Activated CD4-positive, CD25-positive, alpha-beta regulatory T cell (primary cell): ENCODE data around the gene TMPRSS11E.
"Not testable (repeated sequence)": the region's sequence is repeated elsewhere in the genome, so short reads cannot be mapped to it uniquely, and the experiment has no call there.

ENCODE experiments used
- DNase-seq, 4 experiments: peaks; one replicate each; lab custom pipeline; 2025; lab: John Stamatoyannopoulos, UW

The TMPRSS11E gene

GRCh38 chr4:68462691-68463090 is 15.4 kb downstream of the TMPRSS11E start:
- no peak for DNase-seq

DNA sequence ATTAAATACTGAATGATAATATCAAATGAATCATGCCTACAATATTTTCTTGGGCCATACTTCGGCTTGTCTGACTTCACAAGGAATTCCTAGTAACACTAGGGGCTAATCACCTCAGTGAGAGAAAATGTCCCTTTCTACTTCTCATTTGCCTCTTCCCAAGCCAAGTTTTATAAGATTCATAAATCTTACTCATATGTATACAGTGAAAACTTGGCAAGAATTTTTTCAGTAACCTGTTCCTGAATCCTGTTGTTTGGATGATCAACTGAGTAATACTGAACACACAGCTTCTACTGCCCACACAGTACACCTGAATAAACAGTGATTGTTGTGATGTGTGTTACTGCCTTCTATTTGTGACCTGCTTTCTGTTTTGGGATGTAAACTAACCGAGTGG is 16.5 kb downstream of the TMPRSS11E start:
- no peak for DNase-seq

DNA sequence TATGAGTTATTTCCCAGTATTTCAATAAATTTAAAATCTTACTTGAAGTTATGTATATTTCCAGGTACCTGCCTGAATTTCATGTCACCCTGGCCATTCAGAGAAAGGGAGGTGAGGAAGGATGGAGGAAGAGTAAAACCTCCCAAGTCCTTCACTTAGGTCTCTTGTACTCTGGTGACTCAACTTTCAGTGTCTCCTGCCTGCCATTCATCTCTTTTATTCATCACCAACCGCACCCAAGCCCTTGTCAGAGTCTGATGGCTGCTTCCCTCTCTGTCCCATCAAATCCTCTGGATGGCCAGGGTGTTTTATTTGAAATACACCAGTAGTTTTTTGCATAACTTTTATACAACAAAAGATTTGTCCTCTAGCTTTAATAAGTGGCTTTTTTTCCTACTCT is 17.8 kb downstream of the TMPRSS11E start:
- no peak for DNase-seq

DNA sequence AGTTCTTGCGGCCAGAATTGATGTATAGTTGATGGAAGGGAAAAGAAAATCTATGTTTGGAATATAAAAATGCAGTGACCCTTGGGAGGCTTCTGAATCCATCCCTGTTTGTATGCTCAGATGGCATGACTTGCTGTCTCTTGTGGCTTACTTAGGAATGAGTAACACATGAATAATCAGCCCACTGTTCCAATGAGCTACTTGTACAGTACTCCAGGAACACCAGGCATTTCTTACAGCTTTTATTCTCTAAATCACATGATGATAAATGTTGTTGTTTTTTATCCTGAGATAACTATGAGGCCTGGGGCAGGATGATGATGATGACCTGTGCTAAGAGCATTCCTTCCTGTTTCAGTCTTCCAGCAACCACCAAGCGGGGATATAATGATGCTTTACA is 18.9 kb downstream of the TMPRSS11E start:
- DNase-seq = no peak

- DNase-seq = no peak
Measured at GRCh38 chr4:68466751-68467150, 19.5 kb downstream of the TMPRSS11E start.

DNA sequence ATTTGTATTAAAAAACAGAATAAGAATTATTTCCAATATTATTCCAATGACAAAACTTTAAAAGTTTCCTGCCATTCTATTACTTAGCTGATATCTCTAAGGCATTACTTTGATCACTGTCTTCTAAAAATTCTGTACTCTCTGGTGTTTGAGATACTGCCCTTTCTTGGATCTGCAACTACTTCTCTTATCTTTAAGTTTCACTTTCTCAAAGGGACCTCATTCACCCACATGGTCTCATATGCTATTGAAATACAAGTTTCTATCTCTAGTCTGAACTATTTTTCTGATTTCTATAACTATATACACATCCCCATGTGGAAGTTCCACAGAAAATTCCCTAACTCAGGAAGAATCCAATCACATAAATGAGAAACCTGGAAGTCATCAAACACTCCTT is 22.2 kb downstream of the TMPRSS11E start:
- no peak for DNase-seq

DNA sequence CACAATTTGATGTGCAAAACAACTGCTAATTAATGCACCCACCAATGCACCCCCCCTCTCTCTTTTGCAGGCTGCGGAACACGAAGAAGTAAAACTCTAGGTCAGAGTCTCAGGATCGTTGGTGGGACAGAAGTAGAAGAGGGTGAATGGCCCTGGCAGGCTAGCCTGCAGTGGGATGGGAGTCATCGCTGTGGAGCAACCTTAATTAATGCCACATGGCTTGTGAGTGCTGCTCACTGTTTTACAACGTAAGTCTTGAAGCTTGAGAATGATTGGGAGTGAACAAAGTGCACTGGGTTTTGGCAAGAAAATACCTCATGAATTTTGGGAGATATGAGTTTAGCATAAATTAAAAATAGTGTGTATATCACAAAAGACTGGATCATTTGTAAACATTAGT is 28.9 kb downstream of the TMPRSS11E start:
- DNase-seq = no peak

DNA sequence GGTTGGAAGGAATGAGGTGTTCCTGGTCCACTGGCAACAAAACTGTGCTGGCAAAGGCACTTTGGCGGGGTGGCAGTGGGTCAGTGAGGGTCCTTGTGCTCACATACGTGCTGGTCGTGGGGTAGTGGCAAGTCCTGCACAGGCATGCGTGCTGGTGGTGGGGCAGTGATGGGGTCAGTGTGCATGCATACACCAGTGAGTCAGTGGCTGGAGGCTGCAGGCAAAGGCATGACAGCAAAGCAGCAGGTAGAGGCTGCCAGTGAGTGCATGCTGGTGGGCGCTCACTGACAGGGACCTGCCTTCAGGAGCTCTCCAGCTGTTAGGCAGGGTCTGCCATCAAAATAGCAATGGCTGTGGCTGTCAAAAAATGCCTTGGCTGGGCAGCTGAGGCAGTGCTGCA is 42.1 kb downstream of the TMPRSS11E start:
- no peak for DNase-seq

- DNase-seq = no peak
Measured at GRCh38 chr4:68490826-68491457, 43.7 kb downstream of the TMPRSS11E start.

- no peak for DNase-seq
Measured at GRCh38 chr4:68494688-68495087, 47.4 kb downstream of the TMPRSS11E start.

DNA sequence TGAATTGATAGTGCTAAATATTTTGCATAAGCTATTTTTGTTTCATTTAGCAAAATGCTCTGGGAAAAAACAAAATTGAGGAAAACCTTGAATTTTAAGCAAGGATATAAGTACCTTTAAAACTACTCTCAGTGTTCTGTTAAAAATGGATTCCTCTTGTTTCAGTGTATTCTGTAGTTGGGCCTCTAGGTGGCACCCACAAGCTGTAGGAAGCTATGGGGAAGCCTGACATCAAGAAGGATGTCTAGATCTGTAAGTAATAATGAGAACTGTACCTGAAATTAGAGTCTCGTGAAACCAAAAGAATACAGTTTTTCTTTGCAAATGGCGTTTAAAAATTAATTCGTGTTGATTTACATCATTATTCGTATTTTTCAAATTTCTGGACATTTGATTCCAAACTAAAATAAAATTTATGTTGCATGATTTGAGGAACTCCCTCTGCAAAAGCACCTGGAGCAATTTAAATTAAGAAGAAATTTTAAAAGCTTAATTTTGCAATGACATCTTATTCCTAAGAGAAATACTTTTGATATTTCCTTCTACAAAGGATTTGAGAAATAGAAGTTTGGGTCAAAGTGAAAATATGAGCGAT is 51.2 kb downstream of the TMPRSS11E start:
- DNase-seq = peak; percentile 4 to 25 (median 16)

DNA sequence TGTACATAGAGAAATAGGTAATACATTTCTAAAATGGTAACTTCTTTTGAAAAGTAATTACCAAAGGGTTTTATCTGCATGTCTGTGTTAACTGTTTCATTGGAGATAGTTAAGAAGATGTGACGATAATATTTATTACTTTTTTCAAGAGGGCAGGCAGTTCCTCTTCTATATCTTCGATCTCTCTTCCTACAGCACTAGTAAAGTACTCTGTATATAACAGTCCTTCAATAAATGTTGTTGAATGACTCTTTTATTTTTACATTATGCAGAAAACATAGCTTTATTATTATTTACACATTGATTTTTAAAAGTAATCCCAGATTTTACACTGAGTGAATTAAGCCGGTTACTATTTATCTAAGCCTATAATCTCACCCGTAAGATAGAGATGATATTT is 51.8 kb downstream of the TMPRSS11E start:
- DNase-seq = no peak

DNA sequence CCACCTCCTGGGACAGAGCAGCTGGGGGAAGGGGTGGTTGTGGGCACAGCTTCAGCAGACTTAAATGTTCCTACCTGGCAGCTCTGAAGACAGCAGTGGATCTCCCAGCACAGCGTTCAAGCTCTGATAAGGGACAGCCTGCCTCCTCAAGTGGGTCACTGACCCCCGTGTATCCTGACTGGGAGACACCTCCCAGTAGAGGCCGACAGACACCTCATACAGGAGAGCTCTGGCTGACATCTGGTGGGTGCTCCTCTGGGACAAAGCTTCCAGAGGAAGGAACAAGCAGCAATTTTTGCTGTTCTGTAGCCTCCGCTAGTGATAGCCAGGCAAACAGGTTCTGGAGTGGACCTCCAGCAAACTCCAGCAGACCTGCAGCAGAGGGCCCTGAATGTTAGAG is 56.2 kb downstream of the TMPRSS11E start:
- not testable (repeated sequence) for DNase-seq

GRCh38 chr4:68504836-68505235 is 57.6 kb downstream of the TMPRSS11E start:
- peak in 1 of 4 experiments; percentile 5 for DNase-seq

GRCh38 chr4:68505452-68505851 is 58.2 kb downstream of the TMPRSS11E start:
- not testable (repeated sequence) for DNase-seq

DNA sequence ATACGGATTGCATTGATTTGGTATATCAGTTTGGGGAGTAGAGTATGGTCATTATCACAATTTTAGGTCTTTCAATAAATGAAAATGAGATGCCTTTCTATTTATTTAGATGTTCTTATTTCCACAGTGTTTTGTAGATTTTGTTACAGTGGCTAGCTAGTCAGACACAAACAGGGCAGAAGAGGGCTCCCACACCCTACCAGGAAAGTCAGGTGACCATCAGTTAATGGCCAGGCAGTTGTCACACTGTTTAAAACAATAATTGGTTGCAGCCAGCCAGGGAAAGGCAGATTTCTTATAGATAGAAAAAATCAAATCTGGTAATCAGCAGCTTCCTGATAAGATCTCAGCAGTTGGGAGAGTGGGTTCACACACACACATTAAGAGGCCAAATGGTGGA is 71.6 kb downstream of the TMPRSS11E start:
- no peak for DNase-seq

- DNase-seq = no peak
Measured at GRCh38 chr4:68520985-68521384, 73.7 kb downstream of the TMPRSS11E start.

DNA sequence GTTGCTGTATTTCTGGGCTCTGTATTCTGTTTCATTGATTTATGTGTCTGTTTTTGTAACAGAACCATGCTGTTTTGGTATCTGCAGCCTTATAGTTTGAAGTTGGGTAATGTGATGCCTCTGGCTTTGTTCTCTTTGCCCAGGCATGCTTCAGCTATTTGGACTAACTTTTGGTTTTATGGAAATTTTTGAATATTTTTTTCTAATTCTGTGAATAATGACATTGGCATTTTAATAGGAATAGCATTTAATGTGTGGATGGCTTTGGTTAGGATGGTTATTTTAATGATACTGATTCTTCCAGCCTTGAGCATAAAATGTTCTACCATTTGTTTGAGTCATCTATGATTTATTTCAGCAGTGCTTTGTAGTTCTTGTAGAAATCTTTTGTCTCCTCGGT is 75.0 kb downstream of the TMPRSS11E start:
- DNase-seq = not testable (repeated sequence)

GRCh38 chr4:68535974-68536373 is 88.7 kb downstream of the TMPRSS11E start:
- no peak for DNase-seq

- no peak for DNase-seq
Measured at GRCh38 chr4:68536375-68536774, 89.1 kb downstream of the TMPRSS11E start.

- not testable (repeated sequence) for DNase-seq
Measured at GRCh38 chr4:68542742-68543141, 95.5 kb downstream of the TMPRSS11E start.
